Liver (tissue), 9 donors: ENCODE data around the gene BPI. TPM values are rescaled to one million over a fixed set of nuclear protein-coding genes. Genes with fewer than 3 reads are reported as not detected.

Source experiments
- DNase-seq: peaks from one replicate; pipeline ENCODE4 v3.0.0-alpha.2; 2017; ENCODE audit warnings: low spot score
- H3K27ac ChIP-seq, 2 donors: one replicate each; pipeline ENCODE4 v1.7.0; 2013; ENCODE audit warnings: inconsistent platforms in 2 of 2, low read length in 2 of 2, control low read depth in 1 of 2, low read depth in 1 of 2, mild to moderate bottlenecking in 1 of 2
- H3K27me3 ChIP-seq, 4 donors: one replicate each; pipeline versions ENCODE4 v1.6.1 to v1.7.0; 2013; ENCODE audit warnings: low read length in 3 of 4, inconsistent platforms in 1 of 4, mild to moderate bottlenecking in 1 of 4, moderate library complexity in 1 of 4; ENCODE audit not compliant: control insufficient read depth in 4 of 4, insufficient read depth in 4 of 4
- H3K36me3 ChIP-seq, 4 donors: one replicate each; pipeline versions ENCODE4 v1.6.1 to v1.7.0; 2013; ENCODE audit warnings: low read length in 3 of 4, mild to moderate bottlenecking in 3 of 4, low read depth in 1 of 4, moderate library complexity in 1 of 4; ENCODE audit not compliant: control insufficient read depth in 4 of 4, insufficient read depth in 3 of 4
- H3K4me1 ChIP-seq, 4 donors: one replicate each; pipeline versions ENCODE4 v1.6.1 to v1.7.0; 2013; ENCODE audit warnings: low read length in 3 of 4, mild to moderate bottlenecking in 3 of 4, moderate library complexity in 1 of 4; ENCODE audit not compliant: control insufficient read depth in 4 of 4, insufficient read depth in 4 of 4
- H3K4me3 ChIP-seq, 3 donors: one replicate each; pipeline versions ENCODE4 v1.6.1 to v1.7.0; 2013; ENCODE audit warnings: low read length in 3 of 3, control low read depth in 1 of 3, low read depth in 1 of 3, mild to moderate bottlenecking in 1 of 3
- H3K9ac ChIP-seq, 2 donors: one replicate each; pipeline ENCODE4 v1.7.0; 2013; ENCODE audit warnings: low read length in 2 of 2, mild to moderate bottlenecking in 2 of 2, moderate library complexity in 2 of 2, control low read depth in 1 of 2, low read depth in 1 of 2
- H3K9me3 ChIP-seq, 4 donors: one replicate each; pipeline versions ENCODE4 v1.6.1 to v1.7.0; 2013; ENCODE audit warnings: low read length in 3 of 4; ENCODE audit not compliant: control insufficient read depth in 4 of 4
- ATF3 ChIP-seq: IDR thresholded peaks from 2 replicates; pipeline ENCODE4 v1.6.1; 2016; ENCODE audit warnings: antibody characterized with exemption
- EGR1 ChIP-seq, 2 donors: IDR thresholded peaks; 2 replicates each; pipeline ENCODE4 v1.6.1; 2016 to 2018; ENCODE audit warnings: antibody characterized with exemption in 2 of 2, low read depth in 2 of 2
- FOXA1 ChIP-seq: IDR thresholded peaks from 2 replicates; pipeline ENCODE4 v1.6.1; 2016; ENCODE audit warnings: antibody characterized with exemption
- FOXA2 ChIP-seq: IDR thresholded peaks from 2 replicates; pipeline ENCODE4 v1.6.1; 2016; ENCODE audit warnings: antibody characterized with exemption
- GABPA ChIP-seq, 2 donors: IDR thresholded peaks in 1 of 2; conservative IDR thresholded peaks in 1 of 2; 2 replicates each; pipeline ENCODE4 v1.6.1; 2016; ENCODE audit warnings: antibody characterized with exemption in 2 of 2, mild to moderate bottlenecking in 1 of 2, moderate library complexity in 1 of 2
- HNF4A ChIP-seq, 2 donors: conservative IDR thresholded peaks; 2 replicates each; pipeline ENCODE4 v1.6.1; 2016; ENCODE audit warnings: antibody characterized with exemption in 2 of 2, mild to moderate bottlenecking in 2 of 2
- HNF4G ChIP-seq: IDR thresholded peaks from 2 replicates; pipeline ENCODE4 v1.6.1; 2016; ENCODE audit warnings: antibody characterized with exemption
- JUND ChIP-seq, 2 donors: IDR thresholded peaks; 2 replicates each; pipeline ENCODE4 v1.6.1; 2016; ENCODE audit warnings: antibody characterized with exemption in 2 of 2
- NR2F2 ChIP-seq: IDR thresholded peaks from 2 replicates; pipeline ENCODE4 v1.6.1; 2016; ENCODE audit warnings: antibody characterized with exemption
- RAD21 ChIP-seq, 2 donors: IDR thresholded peaks; 2 replicates each; pipeline ENCODE4 v1.6.1; 2016; ENCODE audit warnings: antibody characterized with exemption in 2 of 2, mild to moderate bottlenecking in 2 of 2
- RXRA ChIP-seq, 2 donors: IDR thresholded peaks; 2 replicates each; pipeline ENCODE4 v1.6.1; 2017 to 2018; ENCODE audit warnings: antibody characterized with exemption in 2 of 2, mild to moderate bottlenecking in 1 of 2
- SP1 ChIP-seq: IDR thresholded peaks from 2 replicates; pipeline ENCODE4 v1.6.1; 2018; ENCODE audit warnings: antibody characterized with exemption, mild to moderate bottlenecking
- TAF1 ChIP-seq: conservative IDR thresholded peaks from 2 replicates; pipeline ENCODE4 v1.6.1; 2016; ENCODE audit warnings: antibody characterized with exemption, mild to moderate bottlenecking
- YY1 ChIP-seq: IDR thresholded peaks from 2 replicates; pipeline ENCODE4 v1.6.1; 2016; ENCODE audit warnings: antibody characterized with exemption, mild to moderate bottlenecking
- WGBS: extraction: QIAGEN DNeasy Blood & Tissue Kit; methylation state at CpG from one replicate; pipeline ENCODE4 v1.1.7; 2013; 5-methylcytosine and 5-hydroxymethylcytosine counted together
- polyA plus RNA-seq, 2 donors: library from polyadenylated mRNA; stranded (reverse) in 1 of 2; unstranded in 1 of 2; fragments of 200-250 nt in 1 of 2; fragments of >200 nt in 1 of 2; fragmentation: Nextera tagmentation in 1 of 2; extraction: Ambion mirVana in 1 of 2; gene quantifications; one replicate each; pipeline versions ENCODE4 v1.2.1 to v1.2.3, GENCODE V29; 2013 to 2015
- total RNA-seq, 2 donors: library from RNA; depleted of rRNA; stranded (reverse); fragments of >200 nt; gene quantifications; one replicate each; pipeline ENCODE4 v1.2.3, GENCODE V29; 2014
- TF ChIP-seq, protein P1 (sequence below): fragments of 150-350 bp; IDR thresholded peaks from 2 replicates; pipeline ENCODE4 v1.5.1; 2017; ENCODE audit warnings: improper control_type of control experiment, low read depth, low read length; ENCODE audit not compliant: missing input control
- TF ChIP-seq, protein P2 (sequence below): IDR thresholded peaks from 2 replicates; pipeline ENCODE4 v1.6.1; 2016; ENCODE audit warnings: antibody characterized with exemption
- TF ChIP-seq, protein P3 (sequence below): IDR thresholded peaks from 2 replicates; pipeline ENCODE4 v1.6.1; 2016; ENCODE audit warnings: antibody characterized with exemption
- TF ChIP-seq, protein P4 (sequence below): IDR thresholded peaks from 2 replicates; pipeline ENCODE4 v1.6.1; 2016; ENCODE audit warnings: antibody characterized with exemption, mild to moderate bottlenecking
- donor health status: healthy.
- donor health status: healthy.
- donor health status: healthy.
- donor health status: healthy.
- donor health status: healthy.

BPI gene
- total and polyA plus RNA-seq, 4 donors, result 0.08 to 10.3 (median 0.37) TPM; not detected in 1

- WGBS, result 90% methylated on average over 5 of the region's 5 CpGs
- Histone ChIP-seq H3K36me3 (no peaks in the 10 kb centered on the region), H3K4me1 (peaks cover 0 to 3% (median 0%) of the 10 kb centered on the region in 4 donors), H3K4me3 (no peak overlapping the region), H3K27ac (no peak overlapping the region), H3K9ac (no peak overlapping the region), H3K27me3 (no peaks in the 10 kb centered on the region), H3K9me3 (no peaks in the 10 kb centered on the region)
- TF ChIP-seq, protein P1, sequence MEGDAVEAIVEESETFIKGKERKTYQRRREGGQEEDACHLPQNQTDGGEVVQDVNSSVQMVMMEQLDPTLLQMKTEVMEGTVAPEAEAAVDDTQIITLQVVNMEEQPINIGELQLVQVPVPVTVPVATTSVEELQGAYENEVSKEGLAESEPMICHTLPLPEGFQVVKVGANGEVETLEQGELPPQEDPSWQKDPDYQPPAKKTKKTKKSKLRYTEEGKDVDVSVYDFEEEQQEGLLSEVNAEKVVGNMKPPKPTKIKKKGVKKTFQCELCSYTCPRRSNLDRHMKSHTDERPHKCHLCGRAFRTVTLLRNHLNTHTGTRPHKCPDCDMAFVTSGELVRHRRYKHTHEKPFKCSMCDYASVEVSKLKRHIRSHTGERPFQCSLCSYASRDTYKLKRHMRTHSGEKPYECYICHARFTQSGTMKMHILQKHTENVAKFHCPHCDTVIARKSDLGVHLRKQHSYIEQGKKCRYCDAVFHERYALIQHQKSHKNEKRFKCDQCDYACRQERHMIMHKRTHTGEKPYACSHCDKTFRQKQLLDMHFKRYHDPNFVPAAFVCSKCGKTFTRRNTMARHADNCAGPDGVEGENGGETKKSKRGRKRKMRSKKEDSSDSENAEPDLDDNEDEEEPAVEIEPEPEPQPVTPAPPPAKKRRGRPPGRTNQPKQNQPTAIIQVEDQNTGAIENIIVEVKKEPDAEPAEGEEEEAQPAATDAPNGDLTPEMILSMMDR, result no peak
- TF ChIP-seq ATF3 (no peak), FOXA1 (no peak), RXRA (IDR thresholded peaks at IDR 0.05) (no peak), YY1 (no peak), FOXA2 (no peak), EGR1 (IDR thresholded peaks at IDR 0.05; ENCODE audit: low read depth in 2 of 2) (no peak)
- TF ChIP-seq, protein P2, sequence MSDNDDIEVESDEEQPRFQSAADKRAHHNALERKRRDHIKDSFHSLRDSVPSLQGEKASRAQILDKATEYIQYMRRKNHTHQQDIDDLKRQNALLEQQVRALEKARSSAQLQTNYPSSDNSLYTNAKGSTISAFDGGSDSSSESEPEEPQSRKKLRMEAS, result no peak
- TF ChIP-seq, protein P3, sequence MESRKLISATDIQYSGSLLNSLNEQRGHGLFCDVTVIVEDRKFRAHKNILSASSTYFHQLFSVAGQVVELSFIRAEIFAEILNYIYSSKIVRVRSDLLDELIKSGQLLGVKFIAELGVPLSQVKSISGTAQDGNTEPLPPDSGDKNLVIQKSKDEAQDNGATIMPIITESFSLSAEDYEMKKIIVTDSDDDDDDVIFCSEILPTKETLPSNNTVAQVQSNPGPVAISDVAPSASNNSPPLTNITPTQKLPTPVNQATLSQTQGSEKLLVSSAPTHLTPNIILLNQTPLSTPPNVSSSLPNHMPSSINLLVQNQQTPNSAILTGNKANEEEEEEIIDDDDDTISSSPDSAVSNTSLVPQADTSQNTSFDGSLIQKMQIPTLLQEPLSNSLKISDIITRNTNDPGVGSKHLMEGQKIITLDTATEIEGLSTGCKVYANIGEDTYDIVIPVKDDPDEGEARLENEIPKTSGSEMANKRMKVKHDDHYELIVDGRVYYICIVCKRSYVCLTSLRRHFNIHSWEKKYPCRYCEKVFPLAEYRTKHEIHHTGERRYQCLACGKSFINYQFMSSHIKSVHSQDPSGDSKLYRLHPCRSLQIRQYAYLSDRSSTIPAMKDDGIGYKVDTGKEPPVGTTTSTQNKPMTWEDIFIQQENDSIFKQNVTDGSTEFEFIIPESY, result no peak
- no peak for DNase-seq
These were observed 26.7 kb upstream of the BPI start for GRCh38 chr20:38277285-38277684.

DNA sequence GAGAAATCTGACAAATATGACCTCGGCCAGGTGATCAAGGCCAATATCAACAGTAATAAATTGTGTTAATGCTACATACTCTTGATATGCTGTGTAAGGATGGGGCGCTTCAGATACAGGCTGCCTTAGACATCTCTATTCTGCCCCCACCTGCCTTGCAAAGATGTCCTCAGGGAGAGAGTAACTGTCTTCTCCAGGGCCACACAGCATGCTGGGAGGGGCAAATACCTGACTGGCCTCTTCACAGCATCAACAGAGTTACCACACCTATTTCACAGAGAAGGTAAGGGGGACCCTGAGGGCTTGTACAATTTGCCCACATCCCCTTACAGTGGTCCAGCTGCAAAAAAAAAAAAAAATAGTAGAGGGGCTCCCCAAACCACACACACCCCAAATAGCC lies 26.3 kb upstream of the BPI start:
- Histone ChIP-seq H3K27me3 (no peaks in the 10 kb centered on the region), H3K27ac (no peak overlapping the region), H3K4me1 (peaks cover 0 to 3% (median 0%) of the 10 kb centered on the region in 4 donors), H3K9me3 (no peaks in the 10 kb centered on the region), H3K4me3 (no peak overlapping the region), H3K36me3 (no peaks in the 10 kb centered on the region), H3K9ac (no peak overlapping the region)
- DNase-seq, result no peak
- 91% methylated on average over 2 of the region's 2 CpGs for WGBS
- no peak for TF ChIP-seq FOXA2
- TF ChIP-seq EGR1 (IDR thresholded peaks at IDR 0.05; ENCODE audit: low read depth in 2 of 2), result no peak
- TF ChIP-seq NR2F2, result no peak
- TF ChIP-seq YY1, result no peak
- TF ChIP-seq RXRA (IDR thresholded peaks at IDR 0.05), result no peak
- no peak for TF ChIP-seq ATF3
- no peak for TF ChIP-seq GABPA (IDR thresholded peaks at IDR 0.05 in 1 of 2, conservative IDR thresholded peaks at IDR 0.05 in 1 of 2)
- TF ChIP-seq, protein P2, result no peak
- TF ChIP-seq RAD21 (IDR thresholded peaks at IDR 0.05), result no peak
- no peak for TF ChIP-seq SP1
- no peak for TF ChIP-seq HNF4G
- TF ChIP-seq, protein P1, result no peak
- TF ChIP-seq JUND (IDR thresholded peaks at IDR 0.05), result no peak
- TF ChIP-seq, protein P4, sequence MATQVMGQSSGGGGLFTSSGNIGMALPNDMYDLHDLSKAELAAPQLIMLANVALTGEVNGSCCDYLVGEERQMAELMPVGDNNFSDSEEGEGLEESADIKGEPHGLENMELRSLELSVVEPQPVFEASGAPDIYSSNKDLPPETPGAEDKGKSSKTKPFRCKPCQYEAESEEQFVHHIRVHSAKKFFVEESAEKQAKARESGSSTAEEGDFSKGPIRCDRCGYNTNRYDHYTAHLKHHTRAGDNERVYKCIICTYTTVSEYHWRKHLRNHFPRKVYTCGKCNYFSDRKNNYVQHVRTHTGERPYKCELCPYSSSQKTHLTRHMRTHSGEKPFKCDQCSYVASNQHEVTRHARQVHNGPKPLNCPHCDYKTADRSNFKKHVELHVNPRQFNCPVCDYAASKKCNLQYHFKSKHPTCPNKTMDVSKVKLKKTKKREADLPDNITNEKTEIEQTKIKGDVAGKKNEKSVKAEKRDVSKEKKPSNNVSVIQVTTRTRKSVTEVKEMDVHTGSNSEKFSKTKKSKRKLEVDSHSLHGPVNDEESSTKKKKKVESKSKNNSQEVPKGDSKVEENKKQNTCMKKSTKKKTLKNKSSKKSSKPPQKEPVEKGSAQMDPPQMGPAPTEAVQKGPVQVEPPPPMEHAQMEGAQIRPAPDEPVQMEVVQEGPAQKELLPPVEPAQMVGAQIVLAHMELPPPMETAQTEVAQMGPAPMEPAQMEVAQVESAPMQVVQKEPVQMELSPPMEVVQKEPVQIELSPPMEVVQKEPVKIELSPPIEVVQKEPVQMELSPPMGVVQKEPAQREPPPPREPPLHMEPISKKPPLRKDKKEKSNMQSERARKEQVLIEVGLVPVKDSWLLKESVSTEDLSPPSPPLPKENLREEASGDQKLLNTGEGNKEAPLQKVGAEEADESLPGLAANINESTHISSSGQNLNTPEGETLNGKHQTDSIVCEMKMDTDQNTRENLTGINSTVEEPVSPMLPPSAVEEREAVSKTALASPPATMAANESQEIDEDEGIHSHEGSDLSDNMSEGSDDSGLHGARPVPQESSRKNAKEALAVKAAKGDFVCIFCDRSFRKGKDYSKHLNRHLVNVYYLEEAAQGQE, result no peak
- TF ChIP-seq HNF4A (conservative IDR thresholded peaks at IDR 0.05), result no peak
- TF ChIP-seq, protein P3, result no peak
- no peak for TF ChIP-seq TAF1
- no peak for TF ChIP-seq FOXA1
